GM23248 (cell line): ENCODE data around the gene FER. TPM values are rescaled to one million over a fixed set of nuclear protein-coding genes. Genes with fewer than 3 reads are reported as not detected.

Experiments used
- DNase-seq: peaks from one replicate; pipeline ENCODE4 v3.0.0-alpha.2; 2015
- H2AFZ ChIP-seq: fragments of 200-600 bp; sonication (generic); 2 replicates; pipeline ENCODE4 v1.6.1; 2016; ENCODE audit warnings: antibody characterized with exemption
- H3F3A ChIP-seq: fragments of 200-600 bp; sonication (generic); 2 replicates; pipeline ENCODE4 v1.6.1; 2016; ENCODE audit warnings: mild to moderate bottlenecking, antibody characterized with exemption, mixed run types; ENCODE audit not compliant: insufficient read depth
- H3K27ac ChIP-seq: fragments of 200-600 bp; sonication (generic); 2 replicates; pipeline ENCODE4 v1.5.1; 2016; ENCODE audit warnings: mild to moderate bottlenecking
- H3K27me3 ChIP-seq: fragments of 200-600 bp; sonication (generic); replicated peaks from 2 replicates; pipeline ENCODE4 v1.6.1; 2016; ENCODE audit warnings: mild to moderate bottlenecking; ENCODE audit not compliant: insufficient read depth
- H3K36me3 ChIP-seq: fragments of 200-600 bp; sonication (generic); 2 replicates; pipeline ENCODE4 v1.6.1; 2016; ENCODE audit warnings: low read depth, mild to moderate bottlenecking
- H3K4me1 ChIP-seq: fragments of 200-600 bp; sonication (generic); 2 replicates; pipeline ENCODE4 v1.6.1; 2016; ENCODE audit warnings: mild to moderate bottlenecking; ENCODE audit not compliant: insufficient read depth
- H3K4me2 ChIP-seq: fragments of 200-600 bp; sonication (generic); one replicate; pipeline ENCODE4 v1.6.1; 2016; ENCODE audit warnings: mild to moderate bottlenecking; ENCODE audit not compliant: unreplicated experiment
- H3K4me3 ChIP-seq: fragments of 200-600 bp; sonication (generic); 2 replicates; pipeline ENCODE4 v1.5.1; 2016; ENCODE audit warnings: mild to moderate bottlenecking
- H3K79me2 ChIP-seq: fragments of 200-600 bp; sonication (generic); 2 replicates; pipeline ENCODE4 v1.6.1; 2016; ENCODE audit warnings: mild to moderate bottlenecking; ENCODE audit not compliant: insufficient read depth
- H3K9ac ChIP-seq: fragments of 200-600 bp; sonication (generic); 2 replicates; pipeline ENCODE4 v1.6.1; 2016; ENCODE audit warnings: mild to moderate bottlenecking
- H3K9me2 ChIP-seq: fragments of 200-600 bp; sonication (generic); 2 replicates; pipeline ENCODE4 v1.6.1; 2016; ENCODE audit warnings: mixed run types, mild to moderate bottlenecking, moderate library complexity; ENCODE audit not compliant: insufficient read depth
- H3K9me3 ChIP-seq: fragments of 200-600 bp; sonication (generic); one replicate; pipeline ENCODE4 v1.6.1; 2017; ENCODE audit warnings: low read depth
- H4K20me1 ChIP-seq: fragments of 200-600 bp; sonication (generic); 2 replicates; pipeline ENCODE4 v1.6.0; 2016; ENCODE audit not compliant: insufficient read depth
- EZH2 ChIP-seq: fragments of 200-600 bp; sonication (generic); IDR thresholded peaks from 2 replicates; pipeline ENCODE4 v1.6.1; 2018; ENCODE audit warnings: antibody characterized with exemption, mild to moderate bottlenecking; ENCODE audit not compliant: insufficient read depth, poor library complexity, severe bottlenecking
- EZH2phosphoT487 ChIP-seq: fragments of 200-600 bp; sonication (generic); IDR thresholded peaks from 2 replicates; pipeline ENCODE4 v1.6.1; 2018; ENCODE audit warnings: antibody characterized with exemption, moderate library complexity, mild to moderate bottlenecking, low read depth; ENCODE audit not compliant: insufficient read depth
- WGBS, 2 experiments: methylation state at CpG; one replicate each; pipeline ENCODE4 v1.1.6; 2015 to 2017; ENCODE audit warnings: low lambda C conversion rate in 2 of 2, low coverage in 1 of 2; ENCODE audit errors: missing lambda C conversion rate in 2 of 2; 5-methylcytosine and 5-hydroxymethylcytosine counted together
- in situ Hi-C: fragments of 300-500 bp; cut with MboI; formaldehyde crosslinking; loops from 2 replicates; pipeline ENCODE4 v1.15.0; 2020
- polyA plus RNA-seq: library from polyadenylated mRNA; unstranded; fragments of >200 nt; fragmentation: Nextera tagmentation; extraction: Ambion mirVana; gene quantifications from 2 replicates; pipeline ENCODE4 v1.2.1, GENCODE V29; 2016
- total RNA-seq: library from RNA; depleted of rRNA; stranded (reverse); fragments of >200 nt; shearing (Covaris generic); gene quantifications from 2 replicates; pipeline ENCODE4 v1.2.3, GENCODE V29; 2014

The FER gene
- total and polyA plus RNA-seq, 2 experiments from 2014 or later = 16.6 to 24.9 TPM

GRCh38 chr5:109143031-109143430 lies 395.3 kb downstream of the FER start:
- Histone ChIP-seq H3K79me2 (no peaks in the 10 kb centered on the region), H3K27ac (no peak overlapping the region), H3K4me2 (no peak overlapping the region), H3K9me2 (no peaks in the 10 kb centered on the region), H3K4me1 (0 out of 2 replicates have a peak, but pooled peaks cover 6% of the 10 kb centered on the region), H3K27me3 (no peaks in the 10 kb centered on the region), H3K9ac (no peak overlapping the region), H3K9me3 (no peaks in the 10 kb centered on the region), H4K20me1 (no peaks in the 10 kb centered on the region), H2AFZ (no peak overlapping the region), H3K4me3 (no peak overlapping the region), H3F3A (no peaks in the 10 kb centered on the region), H3K36me3 (no peaks in the 10 kb centered on the region)
- in situ Hi-C loops = no loop called here
- TF ChIP-seq EZH2phosphoT487 (no peak), EZH2 (no peak)
- peak; percentile 3 for DNase-seq

- in situ Hi-C loops = no loop called here
- H3K4me3 ChIP-seq = no peak overlapping the region
- H3K36me3 ChIP-seq = no peaks in the 10 kb centered on the region
- H4K20me1 ChIP-seq = no peaks in the 10 kb centered on the region
- DNase-seq = no peak
- H3K27me3 ChIP-seq = no peaks in the 10 kb centered on the region
- H3K4me1 ChIP-seq = 0 out of 2 replicates have a peak, but pooled peaks cover 6% of the 10 kb centered on the region
- H3K79me2 ChIP-seq = no peaks in the 10 kb centered on the region
- H3K4me2 ChIP-seq = no peak overlapping the region
- H2AFZ ChIP-seq = no peak overlapping the region
- no peaks in the 10 kb centered on the region for H3K9me3 ChIP-seq
- H3K9ac ChIP-seq = no peak overlapping the region
- 100% methylated on average over 1 of the region's 1 CpG for WGBS, 2 experiments
- TF ChIP-seq EZH2 (no peak), EZH2phosphoT487 (no peak)
- no peaks in the 10 kb centered on the region for H3F3A ChIP-seq
- H3K27ac ChIP-seq = no peak overlapping the region
- no peaks in the 10 kb centered on the region for H3K9me2 ChIP-seq
Measured at GRCh38 chr5:109145139-109145538, 397.4 kb downstream of the FER start.

DNA sequence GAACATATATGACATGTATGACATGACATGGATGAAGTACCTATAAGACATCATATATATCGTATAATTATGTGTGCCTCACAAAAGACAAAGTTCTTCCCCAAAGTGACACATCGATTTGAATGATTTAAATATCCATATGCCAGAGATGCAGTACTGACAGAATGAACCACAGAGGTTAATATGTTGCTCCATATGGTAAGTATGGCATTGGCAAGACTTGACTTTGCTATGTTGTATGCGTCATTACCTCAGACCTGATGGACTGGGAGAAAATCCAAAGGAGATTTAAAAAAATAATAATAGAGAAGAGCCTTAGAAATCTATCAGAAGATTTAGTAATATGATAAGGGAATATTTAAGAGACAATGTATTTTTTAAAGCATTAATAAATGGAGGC lies 398.9 kb downstream of the FER start:
- no peaks in the 10 kb centered on the region for H4K20me1 ChIP-seq
- DNase-seq = peak; percentile 4

DNA sequence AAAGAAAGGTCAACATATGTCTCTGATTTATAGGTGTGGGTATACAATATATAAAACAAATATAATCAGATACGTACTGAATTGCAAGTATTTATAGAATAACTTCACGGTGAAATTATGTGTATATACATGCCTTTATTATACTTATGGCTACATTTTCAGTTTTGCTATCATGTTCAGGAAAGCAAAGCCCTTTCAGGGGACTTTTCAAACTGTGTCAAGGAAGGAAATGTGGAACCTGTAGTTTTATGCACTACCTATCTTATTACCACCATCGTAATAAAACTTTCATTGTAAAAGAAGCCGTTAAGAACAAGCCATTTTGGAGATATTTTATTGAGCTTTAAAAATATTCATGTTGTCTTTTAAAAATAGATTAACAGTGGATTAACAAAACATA lies 404.9 kb downstream of the FER start:
- in situ Hi-C loops = no loop called here
- Histone ChIP-seq H3K4me1 (no peaks in the 10 kb centered on the region), H3K27ac (no peak overlapping the region)

More for the DNA sequence above, 398.9 kb downstream of the FER start:
- no peak overlapping the region for H3K4me2 ChIP-seq
- no peak overlapping the region for H3K9ac ChIP-seq
- in situ Hi-C loops = no loop called here
- H3F3A ChIP-seq = no peaks in the 10 kb centered on the region
- H3K4me3 ChIP-seq = no peak overlapping the region
- no peaks in the 10 kb centered on the region for H3K9me3 ChIP-seq
- no peaks in the 10 kb centered on the region for H3K79me2 ChIP-seq
- H3K27me3 ChIP-seq = no peaks in the 10 kb centered on the region
- WGBS, 2 experiments = 88 to 90% methylated on average over 3 of the region's 3 CpGs
- H3K36me3 ChIP-seq = no peaks in the 10 kb centered on the region
- 0 out of 2 replicates have a peak, but pooled peaks cover 6% of the 10 kb centered on the region for H3K4me1 ChIP-seq
- H3K9me2 ChIP-seq = no peaks in the 10 kb centered on the region
- H2AFZ ChIP-seq = no peak overlapping the region
- TF ChIP-seq EZH2phosphoT487 = no peak
- TF ChIP-seq EZH2 = no peak
- H3K27ac ChIP-seq = no peak overlapping the region

GRCh38 chr5:109155625-109156024 lies 407.9 kb downstream of the FER start:
- H3K27ac ChIP-seq = no peak overlapping the region
- H3F3A ChIP-seq = no peaks in the 10 kb centered on the region
- no peaks in the 10 kb centered on the region for H4K20me1 ChIP-seq
- TF ChIP-seq EZH2 (no peak), EZH2phosphoT487 (no peak)
- no peaks in the 10 kb centered on the region for H3K36me3 ChIP-seq
- H3K9ac ChIP-seq = no peak overlapping the region
- no peaks in the 10 kb centered on the region for H3K9me2 ChIP-seq
- H3K4me2 ChIP-seq = no peak overlapping the region
- H3K9me3 ChIP-seq = no peaks in the 10 kb centered on the region
- H3K4me3 ChIP-seq = no peak overlapping the region
- in situ Hi-C loops = no loop called here
- H3K27me3 ChIP-seq = no peaks in the 10 kb centered on the region
- H3K79me2 ChIP-seq = no peaks in the 10 kb centered on the region
- H3K4me1 ChIP-seq = no peaks in the 10 kb centered on the region
- DNase-seq = no peak
- no peak overlapping the region for H2AFZ ChIP-seq

More for the DNA sequence above, 404.9 kb downstream of the FER start:
- TF ChIP-seq EZH2phosphoT487 (no peak), EZH2 (no peak)
- H3K9me2 ChIP-seq = no peaks in the 10 kb centered on the region
- no peaks in the 10 kb centered on the region for H3K9me3 ChIP-seq
- no peaks in the 10 kb centered on the region for H3F3A ChIP-seq
- H3K4me3 ChIP-seq = no peak overlapping the region
- no peaks in the 10 kb centered on the region for H3K79me2 ChIP-seq
- H3K9ac ChIP-seq = no peak overlapping the region
- DNase-seq = no peak
- H3K4me2 ChIP-seq = no peak overlapping the region
- no peak overlapping the region for H2AFZ ChIP-seq
- WGBS, 2 experiments = 87 to 89% methylated on average over 4 of the region's 4 CpGs
- no peaks in the 10 kb centered on the region for H3K27me3 ChIP-seq
- H4K20me1 ChIP-seq = no peaks in the 10 kb centered on the region
- H3K36me3 ChIP-seq = no peaks in the 10 kb centered on the region
